SH-SY5Y (cell line): ENCODE results near the gene NARS2.

Experiments used
- GATA2 ChIP-seq: IDR thresholded peaks from 2 replicates; pipeline ENCODE4 v1.6.1; 2011; ENCODE audit warnings: mild to moderate bottlenecking, low read depth, low read length
- GATA3 ChIP-seq: IDR thresholded peaks from 2 replicates; pipeline ENCODE4 v1.6.1; 2011; ENCODE audit warnings: low read depth, mild to moderate bottlenecking, low read length, moderate library complexity

DNA sequence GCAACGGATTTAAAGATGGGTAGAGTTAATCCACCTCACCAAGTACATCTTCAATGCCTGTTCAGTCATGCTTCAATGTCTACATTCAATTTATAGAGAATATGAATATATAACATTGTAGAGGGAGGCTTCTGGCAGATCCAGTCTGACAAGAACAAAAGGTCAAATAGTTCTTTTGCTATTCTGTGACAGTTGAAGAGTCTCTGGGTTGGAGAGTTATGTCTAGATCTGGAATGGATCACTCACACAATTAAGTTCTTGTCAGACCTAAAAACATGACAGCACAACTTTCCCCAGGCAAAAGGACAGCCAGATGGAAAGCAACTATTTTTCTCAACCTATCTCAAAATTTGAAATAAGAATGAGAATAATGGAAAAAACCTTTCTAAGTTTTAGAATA is 141.7 kb downstream of the NARS2 start:
- TF ChIP-seq GATA2 (peak; percentile 27; the same call in 1 of the 2 replicates), GATA3 (0 out of 2 replicates have a peak, but pooled peaks have one; percentile 19)
